GM23338 (cell line): ENCODE results near the gene WDR26. TPM values are rescaled to one million over a fixed set of nuclear protein-coding genes. Genes with fewer than 3 reads are reported as not detected.

Experiments
- ATAC-seq: fragments of 200-7000 bp; cut with Tn5 transposase; 3 replicates; pipeline ENCODE4 v1.9.1; 2020
- DNase-seq: peaks from one replicate; pipeline ENCODE4 v3.0.0-alpha.2; 2015; ENCODE audit warnings: low spot score
- H2AFZ ChIP-seq: fragments of 200-600 bp; sonication (generic); 2 replicates; pipeline ENCODE4 v1.8.0; 2016; ENCODE audit warnings: antibody characterized with exemption, mild to moderate bottlenecking, moderate library complexity
- H3F3A ChIP-seq: fragments of 200-600 bp; sonication (generic); replicated peaks from 2 replicates; pipeline ENCODE4 v1.8.0; 2017; ENCODE audit warnings: antibody characterized with exemption, mixed run types, low read depth
- H3K27ac ChIP-seq: fragments of 200-600 bp; sonication (generic); 2 replicates; pipeline ENCODE4 v1.6.1; 2016; ENCODE audit warnings: low read depth
- H3K27me3 ChIP-seq: fragments of 200-600 bp; sonication (generic); 2 replicates; pipeline ENCODE4 v1.8.0; 2016; ENCODE audit warnings: mild to moderate bottlenecking, mixed run types, moderate library complexity; ENCODE audit not compliant: insufficient read depth
- H3K36me3 ChIP-seq: fragments of 200-600 bp; sonication (generic); 2 replicates; pipeline ENCODE4 v1.8.0; 2016; ENCODE audit warnings: mild to moderate bottlenecking; ENCODE audit not compliant: insufficient read depth
- H3K4me1 ChIP-seq: fragments of 200-600 bp; sonication (generic); 2 replicates; pipeline ENCODE4 v1.8.0; 2016; ENCODE audit warnings: mild to moderate bottlenecking, moderate library complexity; ENCODE audit not compliant: insufficient read depth
- H3K4me2 ChIP-seq: fragments of 200-600 bp; sonication (generic); 2 replicates; pipeline ENCODE4 v1.7.1; 2017; ENCODE audit warnings: mixed run types
- H3K4me3 ChIP-seq: fragments of 200-600 bp; sonication (generic); 2 replicates; pipeline ENCODE4 v1.6.1; 2016; ENCODE audit warnings: mixed run types
- H3K79me2 ChIP-seq: fragments of 200-600 bp; sonication (generic); replicated peaks from 2 replicates; pipeline ENCODE4 v1.8.0; 2017; ENCODE audit warnings: mild to moderate bottlenecking; ENCODE audit not compliant: insufficient read depth
- H3K9me2 ChIP-seq: fragments of 200-600 bp; sonication (generic); 2 replicates; pipeline ENCODE4 v1.8.0; 2017; ENCODE audit not compliant: insufficient read depth
- H4K20me1 ChIP-seq: fragments of 200-600 bp; sonication (generic); replicated peaks from 2 replicates; pipeline ENCODE4 v1.8.0; 2017; ENCODE audit warnings: mild to moderate bottlenecking; ENCODE audit not compliant: insufficient read depth
- H3K27ac Mint-ChIP-seq: 2 replicates; pipeline ENCODE4 v1.8.0; 2020; ENCODE audit warnings: inconsistent platforms, mild to moderate bottlenecking, moderate library complexity, mixed read lengths
- H3K27me3 Mint-ChIP-seq: 3 replicates; pipeline ENCODE4 v1.8.0; 2022; ENCODE audit warnings: low read depth, mild to moderate bottlenecking, moderate library complexity, mixed read lengths, inconsistent platforms; ENCODE audit not compliant: insufficient read depth, poor library complexity
- H3K36me3 Mint-ChIP-seq: 3 replicates; pipeline ENCODE4 v1.8.0; 2021; ENCODE audit warnings: low read depth, mild to moderate bottlenecking, inconsistent platforms, moderate library complexity, mixed read lengths
- H3K4me1 Mint-ChIP-seq: 3 replicates; pipeline ENCODE4 v1.8.0; 2020; ENCODE audit warnings: mild to moderate bottlenecking, inconsistent platforms, mixed read lengths
- H3K4me3 Mint-ChIP-seq: 3 replicates; pipeline ENCODE4 v1.8.0; 2021; ENCODE audit warnings: moderate library complexity, mild to moderate bottlenecking, inconsistent platforms, mixed read lengths
- H3K9me3 Mint-ChIP-seq: 3 replicates; pipeline ENCODE4 v1.8.0; 2020; ENCODE audit warnings: moderate library complexity, mild to moderate bottlenecking, inconsistent platforms, mixed read lengths
- CREB1 ChIP-seq: fragments of 250-450 bp; sonication (Bioruptor Pico); IDR thresholded peaks from 2 replicates; pipeline ENCODE4 v1.5.0; 2020; ENCODE audit warnings: low read depth, mild to moderate bottlenecking, moderate library complexity
- EZH2 ChIP-seq: fragments of 200-600 bp; sonication (generic); IDR thresholded peaks from one replicate; pipeline ENCODE4 v1.8.0; 2017; ENCODE audit warnings: antibody characterized with exemption, mild to moderate bottlenecking, low read depth; ENCODE audit not compliant: unreplicated experiment
- EZH2phosphoT487 ChIP-seq: fragments of 200-600 bp; sonication (generic); IDR thresholded peaks from one replicate; pipeline ENCODE4 v1.8.1; 2018; ENCODE audit warnings: antibody characterized with exemption; ENCODE audit not compliant: unreplicated experiment
- POLR2AphosphoS5 ChIP-seq: IDR thresholded peaks from 2 replicates; pipeline ENCODE4 v1.6.1; 2016; ENCODE audit warnings: antibody characterized with exemption, low read depth
- STAT1 ChIP-seq: IDR thresholded peaks from one replicate; pipeline ENCODE4 v1.6.1; 2016; ENCODE audit warnings: antibody characterized with exemption; ENCODE audit not compliant: unreplicated experiment
- ZNF114 ChIP-seq: fragments of 250-450 bp; sonication (Bioruptor Pico); IDR thresholded peaks from 2 replicates; pipeline ENCODE4 v1.5.0; 2020; ENCODE audit warnings: mild to moderate bottlenecking, moderate library complexity
- ZNF331 ChIP-seq: fragments of 250-450 bp; sonication (Bioruptor Pico); IDR thresholded peaks from 2 replicates; pipeline ENCODE4 v1.5.0; 2020; ENCODE audit warnings: low read depth, mild to moderate bottlenecking, moderate library complexity
- long read RNA-seq: library from polyadenylated mRNA; unstranded; transcript quantifications from one replicate; pipeline ENCODE4 v2.0.0, GENCODE V29; 2020; ENCODE audit not compliant: unreplicated experiment
- polyA plus RNA-seq: library from polyadenylated mRNA; unstranded; fragments of >200 nt; fragmentation: Nextera tagmentation; extraction: Ambion mirVana; gene quantifications from 2 replicates; pipeline ENCODE4 v1.2.1, GENCODE V29; 2016
- total RNA-seq: library from RNA; depleted of rRNA; stranded (reverse); fragments of >200 nt; shearing (Covaris generic); gene quantifications from 2 replicates; pipeline ENCODE4 v1.2.3, GENCODE V29; 2014; rRNA removed
- TF ChIP-seq, protein P1 (sequence below): IDR thresholded peaks from 2 replicates; pipeline ENCODE4 v1.6.1; 2016; ENCODE audit warnings: antibody characterized with exemption
- TF ChIP-seq, protein P2 (sequence below), 2 experiments: fragments of 200-600 bp in 1 of 2; sonication (generic) in 1 of 2; conservative IDR thresholded peaks; 2 replicates each; pipeline versions ENCODE4 v1.5.1 to v1.6.1; 2016 to 2017; ENCODE audit warnings: antibody characterized with exemption in 2 of 2, low read depth in 2 of 2, mild to moderate bottlenecking in 2 of 2, moderate library complexity in 1 of 2
- TF ChIP-seq, protein P3 (sequence below): IDR thresholded peaks from one replicate; pipeline ENCODE4 v1.6.1; 2018; ENCODE audit warnings: antibody characterized with exemption; ENCODE audit not compliant: unreplicated experiment
- TF ChIP-seq, protein P4 (sequence below): fragments of 250-450 bp; sonication (Bioruptor Pico); IDR thresholded peaks from 2 replicates; pipeline ENCODE4 v1.5.0; 2020; ENCODE audit warnings: mild to moderate bottlenecking, moderate library complexity

WDR26 gene
- total RNA-seq (71.0 and 74.6 TPM in 2 replicates), polyA plus RNA-seq (13.9 and 16.9 TPM in 2 replicates)
- long read RNA-seq, partial matches to known transcripts, result 1 of 1 reads
- long read RNA-seq, other reads (novel, unspliced or antisense), result 0 of 1 reads

DNA sequence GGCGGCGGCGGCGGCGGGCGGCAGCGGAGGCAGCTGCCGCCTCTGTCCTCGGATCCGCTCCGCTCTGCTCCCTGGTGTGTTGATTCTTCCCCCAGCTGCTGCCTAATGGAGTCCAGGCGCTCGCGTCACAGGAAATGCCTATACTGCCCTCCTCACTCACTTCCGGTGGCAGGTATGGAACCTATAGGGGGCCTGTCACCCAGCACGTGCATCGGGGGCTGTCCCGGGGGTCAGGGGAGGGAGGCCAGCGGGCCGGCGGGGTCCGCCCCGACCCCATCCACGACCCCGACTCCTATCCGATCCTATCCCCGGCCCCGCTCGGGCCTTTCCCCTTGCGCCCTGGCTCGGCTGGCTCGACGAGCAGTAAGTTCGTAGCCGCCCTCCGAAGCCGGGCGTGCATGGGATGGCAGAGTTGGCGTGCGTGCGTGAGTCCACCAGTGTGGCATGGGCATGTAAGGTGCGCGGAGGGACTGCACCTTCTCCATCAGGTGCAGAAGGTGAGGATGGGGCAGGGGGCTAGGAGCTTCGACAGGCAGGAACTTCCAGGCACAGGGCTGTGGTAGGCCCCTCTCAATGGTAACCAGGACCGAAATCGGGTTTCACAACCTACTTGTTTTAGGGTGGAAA, at the start of gene WDR26:
Gene WDR26, minus strand, starts transcription at position 107 of the 627 bp plus-strand sequence.
- H3F3A ChIP-seq, result no peaks in the 10 kb centered on the region
- peak; percentile 86 for ATAC-seq
- H3K4me3 ChIP-seq, result peak within 1 kb of the TSS; percentile 81
- H3K4me2 ChIP-seq, result peak within 1 kb of the TSS; percentile 93
- Mint-ChIP-seq H3K36me3 (peaks cover 37% of the 10 kb centered on the region), H3K4me3 (peak within 1 kb of the TSS; percentile 95), H3K27ac (peak within 1 kb of the TSS; percentile 95), H3K9me3 (no peaks in the 10 kb centered on the region), H3K4me1 (peaks cover 38% of the 10 kb centered on the region), H3K27me3 (peaks cover 7% of the 10 kb centered on the region)
- TF ChIP-seq ZNF114 (CRISPR knock-in tag) (no peak), ZNF331 (0 out of 2 replicates have a peak, but pooled peaks have one; percentile 8), CREB1 (CRISPR knock-in tag) (peak; percentile 88), POLR2AphosphoS5 (peak; percentile 83), EZH2 (no peak), EZH2phosphoT487 (no peak), STAT1 (no peak)
- TF ChIP-seq, protein P1, sequence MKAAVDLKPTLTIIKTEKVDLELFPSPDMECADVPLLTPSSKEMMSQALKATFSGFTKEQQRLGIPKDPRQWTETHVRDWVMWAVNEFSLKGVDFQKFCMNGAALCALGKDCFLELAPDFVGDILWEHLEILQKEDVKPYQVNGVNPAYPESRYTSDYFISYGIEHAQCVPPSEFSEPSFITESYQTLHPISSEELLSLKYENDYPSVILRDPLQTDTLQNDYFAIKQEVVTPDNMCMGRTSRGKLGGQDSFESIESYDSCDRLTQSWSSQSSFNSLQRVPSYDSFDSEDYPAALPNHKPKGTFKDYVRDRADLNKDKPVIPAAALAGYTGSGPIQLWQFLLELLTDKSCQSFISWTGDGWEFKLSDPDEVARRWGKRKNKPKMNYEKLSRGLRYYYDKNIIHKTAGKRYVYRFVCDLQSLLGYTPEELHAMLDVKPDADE, result peak; percentile 76
- TF ChIP-seq, protein P2, sequence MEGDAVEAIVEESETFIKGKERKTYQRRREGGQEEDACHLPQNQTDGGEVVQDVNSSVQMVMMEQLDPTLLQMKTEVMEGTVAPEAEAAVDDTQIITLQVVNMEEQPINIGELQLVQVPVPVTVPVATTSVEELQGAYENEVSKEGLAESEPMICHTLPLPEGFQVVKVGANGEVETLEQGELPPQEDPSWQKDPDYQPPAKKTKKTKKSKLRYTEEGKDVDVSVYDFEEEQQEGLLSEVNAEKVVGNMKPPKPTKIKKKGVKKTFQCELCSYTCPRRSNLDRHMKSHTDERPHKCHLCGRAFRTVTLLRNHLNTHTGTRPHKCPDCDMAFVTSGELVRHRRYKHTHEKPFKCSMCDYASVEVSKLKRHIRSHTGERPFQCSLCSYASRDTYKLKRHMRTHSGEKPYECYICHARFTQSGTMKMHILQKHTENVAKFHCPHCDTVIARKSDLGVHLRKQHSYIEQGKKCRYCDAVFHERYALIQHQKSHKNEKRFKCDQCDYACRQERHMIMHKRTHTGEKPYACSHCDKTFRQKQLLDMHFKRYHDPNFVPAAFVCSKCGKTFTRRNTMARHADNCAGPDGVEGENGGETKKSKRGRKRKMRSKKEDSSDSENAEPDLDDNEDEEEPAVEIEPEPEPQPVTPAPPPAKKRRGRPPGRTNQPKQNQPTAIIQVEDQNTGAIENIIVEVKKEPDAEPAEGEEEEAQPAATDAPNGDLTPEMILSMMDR (conservative IDR thresholded peaks at IDR 0.05; ENCODE audit: low read depth in 2 of 2), result no peak
- TF ChIP-seq, protein P3, sequence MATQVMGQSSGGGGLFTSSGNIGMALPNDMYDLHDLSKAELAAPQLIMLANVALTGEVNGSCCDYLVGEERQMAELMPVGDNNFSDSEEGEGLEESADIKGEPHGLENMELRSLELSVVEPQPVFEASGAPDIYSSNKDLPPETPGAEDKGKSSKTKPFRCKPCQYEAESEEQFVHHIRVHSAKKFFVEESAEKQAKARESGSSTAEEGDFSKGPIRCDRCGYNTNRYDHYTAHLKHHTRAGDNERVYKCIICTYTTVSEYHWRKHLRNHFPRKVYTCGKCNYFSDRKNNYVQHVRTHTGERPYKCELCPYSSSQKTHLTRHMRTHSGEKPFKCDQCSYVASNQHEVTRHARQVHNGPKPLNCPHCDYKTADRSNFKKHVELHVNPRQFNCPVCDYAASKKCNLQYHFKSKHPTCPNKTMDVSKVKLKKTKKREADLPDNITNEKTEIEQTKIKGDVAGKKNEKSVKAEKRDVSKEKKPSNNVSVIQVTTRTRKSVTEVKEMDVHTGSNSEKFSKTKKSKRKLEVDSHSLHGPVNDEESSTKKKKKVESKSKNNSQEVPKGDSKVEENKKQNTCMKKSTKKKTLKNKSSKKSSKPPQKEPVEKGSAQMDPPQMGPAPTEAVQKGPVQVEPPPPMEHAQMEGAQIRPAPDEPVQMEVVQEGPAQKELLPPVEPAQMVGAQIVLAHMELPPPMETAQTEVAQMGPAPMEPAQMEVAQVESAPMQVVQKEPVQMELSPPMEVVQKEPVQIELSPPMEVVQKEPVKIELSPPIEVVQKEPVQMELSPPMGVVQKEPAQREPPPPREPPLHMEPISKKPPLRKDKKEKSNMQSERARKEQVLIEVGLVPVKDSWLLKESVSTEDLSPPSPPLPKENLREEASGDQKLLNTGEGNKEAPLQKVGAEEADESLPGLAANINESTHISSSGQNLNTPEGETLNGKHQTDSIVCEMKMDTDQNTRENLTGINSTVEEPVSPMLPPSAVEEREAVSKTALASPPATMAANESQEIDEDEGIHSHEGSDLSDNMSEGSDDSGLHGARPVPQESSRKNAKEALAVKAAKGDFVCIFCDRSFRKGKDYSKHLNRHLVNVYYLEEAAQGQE, result no peak
- TF ChIP-seq, protein P4, sequence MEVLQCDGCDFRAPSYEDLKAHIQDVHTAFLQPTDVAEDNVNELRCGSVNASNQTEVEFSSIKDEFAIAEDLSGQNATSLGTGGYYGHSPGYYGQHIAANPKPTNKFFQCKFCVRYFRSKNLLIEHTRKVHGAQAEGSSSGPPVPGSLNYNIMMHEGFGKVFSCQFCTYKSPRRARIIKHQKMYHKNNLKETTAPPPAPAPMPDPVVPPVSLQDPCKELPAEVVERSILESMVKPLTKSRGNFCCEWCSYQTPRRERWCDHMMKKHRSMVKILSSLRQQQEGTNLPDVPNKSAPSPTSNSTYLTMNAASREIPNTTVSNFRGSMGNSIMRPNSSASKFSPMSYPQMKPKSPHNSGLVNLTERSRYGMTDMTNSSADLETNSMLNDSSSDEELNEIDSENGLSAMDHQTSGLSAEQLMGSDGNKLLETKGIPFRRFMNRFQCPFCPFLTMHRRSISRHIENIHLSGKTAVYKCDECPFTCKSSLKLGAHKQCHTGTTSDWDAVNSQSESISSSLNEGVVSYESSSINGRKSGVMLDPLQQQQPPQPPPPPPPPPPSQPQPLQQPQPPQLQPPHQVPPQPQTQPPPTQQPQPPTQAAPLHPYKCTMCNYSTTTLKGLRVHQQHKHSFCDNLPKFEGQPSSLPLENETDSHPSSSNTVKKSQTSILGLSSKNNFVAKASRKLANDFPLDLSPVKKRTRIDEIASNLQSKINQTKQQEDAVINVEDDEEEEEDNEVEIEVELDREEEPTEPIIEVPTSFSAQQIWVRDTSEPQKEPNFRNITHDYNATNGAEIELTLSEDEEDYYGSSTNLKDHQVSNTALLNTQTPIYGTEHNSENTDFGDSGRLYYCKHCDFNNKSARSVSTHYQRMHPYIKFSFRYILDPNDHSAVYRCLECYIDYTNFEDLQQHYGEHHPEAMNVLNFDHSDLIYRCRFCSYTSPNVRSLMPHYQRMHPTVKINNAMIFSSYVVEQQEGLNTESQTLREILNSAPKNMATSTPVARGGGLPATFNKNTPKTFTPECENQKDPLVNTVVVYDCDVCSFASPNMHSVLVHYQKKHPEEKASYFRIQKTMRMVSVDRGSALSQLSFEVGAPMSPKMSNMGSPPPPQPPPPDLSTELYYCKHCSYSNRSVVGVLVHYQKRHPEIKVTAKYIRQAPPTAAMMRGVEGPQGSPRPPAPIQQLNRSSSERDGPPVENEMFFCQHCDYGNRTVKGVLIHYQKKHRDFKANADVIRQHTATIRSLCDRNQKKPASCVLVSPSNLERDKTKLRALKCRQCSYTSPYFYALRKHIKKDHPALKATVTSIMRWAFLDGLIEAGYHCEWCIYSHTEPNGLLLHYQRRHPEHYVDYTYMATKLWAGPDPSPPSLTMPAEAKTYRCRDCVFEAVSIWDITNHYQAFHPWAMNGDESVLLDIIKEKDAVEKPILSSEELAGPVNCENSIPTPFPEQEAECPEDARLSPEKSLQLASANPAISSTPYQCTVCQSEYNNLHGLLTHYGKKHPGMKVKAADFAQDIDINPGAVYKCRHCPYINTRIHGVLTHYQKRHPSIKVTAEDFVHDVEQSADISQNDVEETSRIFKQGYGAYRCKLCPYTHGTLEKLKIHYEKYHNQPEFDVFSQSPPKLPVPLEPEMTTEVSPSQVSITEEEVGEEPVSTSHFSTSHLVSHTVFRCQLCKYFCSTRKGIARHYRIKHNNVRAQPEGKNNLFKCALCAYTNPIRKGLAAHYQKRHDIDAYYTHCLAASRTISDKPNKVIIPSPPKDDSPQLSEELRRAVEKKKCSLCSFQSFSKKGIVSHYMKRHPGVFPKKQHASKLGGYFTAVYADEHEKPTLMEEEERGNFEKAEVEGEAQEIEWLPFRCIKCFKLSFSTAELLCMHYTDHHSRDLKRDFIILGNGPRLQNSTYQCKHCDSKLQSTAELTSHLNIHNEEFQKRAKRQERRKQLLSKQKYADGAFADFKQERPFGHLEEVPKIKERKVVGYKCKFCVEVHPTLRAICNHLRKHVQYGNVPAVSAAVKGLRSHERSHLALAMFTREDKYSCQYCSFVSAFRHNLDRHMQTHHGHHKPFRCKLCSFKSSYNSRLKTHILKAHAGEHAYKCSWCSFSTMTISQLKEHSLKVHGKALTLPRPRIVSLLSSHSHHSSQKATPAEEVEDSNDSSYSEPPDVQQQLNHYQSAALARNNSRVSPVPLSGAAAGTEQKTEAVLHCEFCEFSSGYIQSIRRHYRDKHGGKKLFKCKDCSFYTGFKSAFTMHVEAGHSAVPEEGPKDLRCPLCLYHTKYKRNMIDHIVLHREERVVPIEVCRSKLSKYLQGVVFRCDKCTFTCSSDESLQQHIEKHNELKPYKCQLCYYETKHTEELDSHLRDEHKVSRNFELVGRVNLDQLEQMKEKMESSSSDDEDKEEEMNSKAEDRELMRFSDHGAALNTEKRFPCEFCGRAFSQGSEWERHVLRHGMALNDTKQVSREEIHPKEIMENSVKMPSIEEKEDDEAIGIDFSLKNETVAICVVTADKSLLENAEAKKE (CRISPR knock-in tag), result no peak
- peaks cover 24% of the 10 kb centered on the region for H4K20me1 ChIP-seq
- H3K9me2 ChIP-seq, result no peaks in the 10 kb centered on the region
- peaks cover 32% of the 10 kb centered on the region for H3K4me1 ChIP-seq
- no peaks in the 10 kb centered on the region; the same call in 1 of the 2 replicates for H3K36me3 ChIP-seq
- H2AFZ ChIP-seq, result peak within 1 kb of the TSS; percentile 93
- H3K27ac ChIP-seq, result no peak within 1 kb of the TSS
- DNase-seq, result peak; percentile 95
- peaks cover 57% of the 10 kb centered on the region for H3K79me2 ChIP-seq
- H3K27me3 ChIP-seq, result no peaks in the 10 kb centered on the region
